H1 (cell line): ENCODE measurements around the gene STAMBP. TPM values are rescaled to one million over a fixed set of nuclear protein-coding genes. Genes with fewer than 3 reads are reported as not detected.

Experiments used
- CHD7 ChIP-seq: fragments of 300-600 bp; sonication (generic); IDR thresholded peaks from 2 replicates; pipeline ENCODE4 v1.7.1; 2012; ENCODE audit warnings: low read length, moderate library complexity, mild to moderate bottlenecking, inconsistent platforms; ENCODE audit not compliant: insufficient replicate concordance
- EP300 ChIP-seq, 2 experiments: IDR thresholded peaks; 1 replicate in 1 of 2; 2 replicates in 1 of 2; pipeline ENCODE4 v1.6.1; 2011 to 2012; ENCODE audit warnings: low read depth in 2 of 2, low read length in 2 of 2, mild to moderate bottlenecking in 2 of 2, borderline replicate concordance in 1 of 2, inconsistent platforms in 1 of 2, moderate library complexity in 1 of 2
- polyA plus RNA-seq, 7 experiments: library from polyadenylated mRNA; depleted of rRNA in 3 of 7; stranded (reverse) in 5 of 7; unstranded in 2 of 7; fragments of >200 nt in 5 of 7; fragments of 200-250 nt in 2 of 7; gene quantifications; 1 replicate in 5 of 7; 2 replicates in 1 of 7; 4 replicates in 1 of 7; pipeline versions ENCODE4 v1.2.1 to v1.2.3, GENCODE V29; 2011 to 2013; ENCODE audit warnings: missing spikeins in 2 of 7, mixed read lengths in 2 of 7
- total RNA-seq: library from RNA; stranded (reverse); fragmentation: NEBNext Ultra II Directional; extraction: Animal tissue kit (Norgen Biotek cat#: 25700); gene quantifications from 2 replicates; pipeline ENCODE4 v1.2.1, GENCODE V29; 2021

STAMBP gene
- total and polyA plus RNA-seq, 2 of the 8 experiments (the other 6 are each of a cell fraction or from before 2014, with no cell fraction given) = 35.8 to 49.7 TPM

GRCh38 chr2:73825408-73825807 is 3.4 kb upstream of the STAMBP start (continued):
- TF ChIP-seq CHD7 (no peak), EP300 (IDR thresholded peaks at IDR 0.05; ENCODE audit: borderline replicate concordance in 1 of 2, low read depth in 2 of 2, low read length in 2 of 2) (no peak)
